H54 (cell line): ENCODE measurements around the gene KRTAP10-2.
"Not testable (repeated sequence)": the region's sequence is repeated elsewhere in the genome, so short reads cannot be mapped to it uniquely, and the experiment has no call there.

Source experiments
- DNase-seq: peaks from one replicate; pipeline ENCODE4 v3.0.0; 2011; ENCODE audit warnings: low spot score, mixed read lengths; ENCODE audit not compliant: insufficient read length
- FAIRE-seq: peaks from 3 replicates; lab custom pipeline; 2011; peaks lifted over from hg19 to GRCh38; lab: Jason Lieb, UNC
- POLR2A ChIP-seq: IDR thresholded peaks from 2 replicates; pipeline ENCODE4 v1.6.1; 2011; ENCODE audit warnings: low read depth, mild to moderate bottlenecking, low read length

KRTAP10-2 gene

DNA sequence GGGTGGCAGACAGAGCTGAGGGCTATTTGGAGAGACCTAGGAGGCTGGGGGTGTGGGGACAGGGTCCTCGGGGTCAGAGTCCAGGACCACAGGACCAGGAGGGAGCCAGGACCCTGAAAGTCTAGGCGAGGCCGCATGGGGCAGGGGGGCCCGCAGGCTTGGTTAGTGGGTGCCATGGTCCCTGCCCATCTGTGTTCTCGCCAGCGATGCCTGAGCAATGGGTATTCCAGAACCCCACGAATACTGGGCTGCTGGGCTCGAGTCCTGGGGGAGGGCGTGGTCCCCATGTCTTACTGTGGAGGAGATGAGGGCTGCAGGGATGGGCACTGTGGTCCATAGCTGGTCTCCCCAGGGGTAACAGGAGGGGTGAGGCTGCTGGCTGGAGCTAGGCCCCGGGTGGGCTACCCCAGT lies 39.0 kb upstream of the KRTAP10-2 start:
- no peak for TF ChIP-seq POLR2A
- DNase-seq (no peak), FAIRE-seq (no peak)

DNA sequence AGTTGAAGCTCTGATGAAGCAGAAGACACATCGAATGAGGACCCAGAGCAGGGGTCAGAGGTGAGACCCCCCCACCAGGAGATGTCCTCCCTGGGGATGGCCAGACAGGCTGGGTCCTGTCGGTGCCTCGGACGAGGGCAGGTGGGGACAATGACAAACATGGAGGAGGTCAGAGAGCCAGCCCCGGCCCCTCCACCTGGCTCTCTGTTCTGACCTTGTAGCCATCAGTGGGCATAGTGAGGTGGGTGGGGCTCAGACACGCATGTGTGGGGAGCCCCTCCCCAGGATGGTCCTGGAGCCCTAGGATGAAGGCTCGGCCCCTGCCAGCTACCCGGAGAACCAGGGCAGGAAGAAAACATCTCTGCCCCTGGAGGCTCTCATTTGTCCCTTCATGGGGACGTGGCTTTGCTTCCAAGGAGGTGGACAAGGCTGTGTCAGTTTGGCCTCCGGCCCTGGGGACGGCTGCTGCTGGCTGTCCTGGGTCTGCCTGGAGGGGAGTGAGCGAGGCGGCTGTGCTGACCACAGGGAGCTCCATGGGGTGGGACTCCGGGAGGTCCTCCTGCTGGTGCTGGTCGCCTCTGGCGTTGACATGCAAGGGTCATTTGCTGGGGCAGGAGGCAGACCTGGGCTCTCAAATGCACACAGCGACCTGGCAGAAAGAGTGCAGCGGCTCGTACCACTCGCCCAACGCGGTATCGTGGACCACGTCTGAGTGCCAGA lies 38.4 kb upstream of the KRTAP10-2 start:
- FAIRE-seq, result no peak
- DNase-seq, result no peak
- TF ChIP-seq POLR2A, result no peak

DNA sequence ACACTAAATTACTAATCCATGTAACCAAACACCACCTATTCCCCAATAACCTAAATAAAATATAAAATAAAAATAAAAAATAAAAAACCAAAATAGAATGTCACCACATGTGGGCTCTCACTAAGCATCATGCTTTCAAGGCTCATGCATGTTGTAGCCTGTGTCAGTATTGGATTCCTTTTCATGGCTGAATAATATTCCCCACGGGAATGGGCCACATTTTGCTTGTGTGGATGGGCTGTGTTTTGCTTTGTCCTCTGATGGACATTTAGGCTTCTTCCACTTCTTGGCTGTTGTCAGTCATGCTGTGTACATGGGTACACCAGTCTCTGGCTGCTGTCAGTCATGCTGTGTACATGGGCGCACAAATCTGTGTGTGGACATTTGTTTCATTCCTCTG lies 37.8 kb upstream of the KRTAP10-2 start:
- DNase-seq (no peak), FAIRE-seq (no peak)
- no peak for TF ChIP-seq POLR2A

DNA sequence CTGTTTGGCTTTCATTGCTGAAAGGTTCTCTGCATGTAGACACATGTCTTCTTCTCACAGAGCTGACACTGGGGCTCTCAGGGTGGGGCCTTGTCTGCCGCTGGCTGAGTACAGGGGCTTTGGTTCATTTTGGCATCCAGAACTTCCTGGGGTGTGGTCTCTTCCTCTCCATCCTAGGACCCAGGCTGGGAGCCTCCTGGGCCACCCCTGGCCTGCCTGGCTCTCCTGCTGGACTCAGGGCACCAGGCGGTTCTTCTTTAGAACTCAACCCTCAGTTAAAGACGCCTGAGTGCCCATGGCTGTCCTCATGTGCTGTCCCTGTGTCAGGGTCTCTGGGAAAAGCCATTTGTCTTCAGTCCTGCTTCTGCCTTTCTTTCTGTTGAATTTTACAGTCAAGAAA lies 34.6 kb upstream of the KRTAP10-2 start:
- no peak for DNase-seq
- FAIRE-seq, result no peak

DNA sequence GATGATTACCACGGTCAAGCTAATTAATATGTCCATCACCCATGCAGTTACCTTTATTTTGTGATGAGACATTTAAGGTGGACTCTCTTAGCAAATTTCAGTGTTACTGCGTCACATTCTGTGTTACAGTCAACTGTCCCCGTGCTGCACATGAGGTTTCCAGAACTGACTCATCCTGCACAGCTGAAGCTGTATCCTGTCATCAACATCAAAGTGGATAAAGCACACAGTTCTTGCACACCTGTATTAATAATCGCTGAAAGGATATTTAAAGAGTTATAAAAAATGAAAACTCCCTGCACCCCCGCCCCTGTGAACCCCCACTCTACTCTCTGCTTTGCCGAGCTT lies 32.5 kb upstream of the KRTAP10-2 start:
- no peak for TF ChIP-seq POLR2A
- FAIRE-seq, result no peak
- no peak for DNase-seq

More for the DNA sequence above, 34.6 kb upstream of the KRTAP10-2 start:
- no peak for TF ChIP-seq POLR2A

DNA sequence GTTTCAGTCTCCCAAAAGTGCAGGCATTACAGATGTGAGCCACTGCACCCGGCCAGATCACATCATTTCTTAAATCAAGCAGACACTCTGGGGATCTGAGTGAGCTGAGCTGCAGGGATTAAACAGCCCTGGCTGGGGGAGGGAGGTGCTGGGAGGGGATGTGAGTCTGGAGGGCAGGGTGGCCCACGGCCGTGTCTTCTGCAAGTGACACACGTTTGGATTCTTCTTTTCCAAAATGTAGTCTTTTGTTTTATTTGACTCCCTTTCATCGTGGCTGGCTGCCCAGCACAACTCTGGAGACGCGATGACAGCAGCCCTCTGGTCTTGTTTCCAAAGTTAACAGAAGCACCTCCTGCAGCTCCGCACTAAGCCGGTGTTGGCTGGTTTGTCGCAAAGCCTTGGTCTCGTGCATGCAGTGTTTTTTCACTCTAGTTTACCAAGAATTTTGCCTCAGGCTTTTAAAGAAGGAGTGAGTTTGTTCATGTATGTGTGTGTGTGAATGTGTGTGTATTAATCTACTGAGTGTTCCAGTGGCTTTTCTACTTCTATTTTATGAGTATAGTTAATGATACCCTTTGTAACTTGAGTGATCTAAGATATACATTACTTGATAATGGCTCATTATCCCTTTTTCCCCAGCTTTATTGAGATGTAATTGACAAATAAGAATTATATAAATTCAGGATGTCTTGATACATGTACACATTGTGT lies 31.9 kb upstream of the KRTAP10-2 start:
- no peak for TF ChIP-seq POLR2A
- FAIRE-seq, result no peak
- no peak for DNase-seq

DNA sequence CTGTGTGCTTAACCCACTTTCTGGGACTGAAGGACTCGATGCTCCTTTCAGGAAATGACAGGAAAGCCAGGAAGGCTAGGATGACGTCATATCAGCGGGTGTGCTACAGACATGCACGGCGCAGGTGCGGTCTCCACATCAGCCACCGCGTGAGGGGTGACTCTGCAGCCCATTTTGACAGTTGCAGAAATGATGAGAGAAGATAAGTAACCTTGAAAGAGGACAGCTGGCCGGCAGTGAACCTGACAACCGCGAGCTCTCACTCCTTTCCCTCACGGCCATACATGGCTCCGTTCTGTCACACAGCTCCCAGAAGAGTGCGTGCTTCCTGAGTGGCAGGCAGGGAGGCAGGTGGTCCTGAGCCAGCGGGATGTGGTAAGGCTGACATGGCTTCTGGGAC lies 30.8 kb upstream of the KRTAP10-2 start:
- DNase-seq, result no peak
- no peak for TF ChIP-seq POLR2A
- no peak for FAIRE-seq

DNA sequence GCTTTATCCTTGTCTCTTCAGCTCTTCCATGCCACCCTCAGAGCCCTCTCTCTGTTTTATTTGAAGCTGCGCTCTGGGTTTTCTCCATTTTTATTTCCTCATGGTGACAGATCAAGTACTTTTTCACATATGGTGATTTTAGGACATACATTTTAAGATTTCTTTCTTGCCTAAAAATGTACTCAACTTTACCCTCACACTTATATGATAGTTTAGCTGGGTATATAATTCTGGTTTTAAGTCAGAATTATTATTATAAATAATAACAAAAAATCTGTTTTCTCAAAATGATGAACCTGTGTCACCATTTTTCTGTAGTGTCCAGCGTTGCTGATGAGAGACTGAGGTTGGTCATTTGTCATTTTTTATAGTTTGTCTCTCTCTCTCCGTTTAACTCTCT lies 29.9 kb upstream of the KRTAP10-2 start:
- DNase-seq (no peak), FAIRE-seq (no peak)
- TF ChIP-seq POLR2A, result no peak

DNA sequence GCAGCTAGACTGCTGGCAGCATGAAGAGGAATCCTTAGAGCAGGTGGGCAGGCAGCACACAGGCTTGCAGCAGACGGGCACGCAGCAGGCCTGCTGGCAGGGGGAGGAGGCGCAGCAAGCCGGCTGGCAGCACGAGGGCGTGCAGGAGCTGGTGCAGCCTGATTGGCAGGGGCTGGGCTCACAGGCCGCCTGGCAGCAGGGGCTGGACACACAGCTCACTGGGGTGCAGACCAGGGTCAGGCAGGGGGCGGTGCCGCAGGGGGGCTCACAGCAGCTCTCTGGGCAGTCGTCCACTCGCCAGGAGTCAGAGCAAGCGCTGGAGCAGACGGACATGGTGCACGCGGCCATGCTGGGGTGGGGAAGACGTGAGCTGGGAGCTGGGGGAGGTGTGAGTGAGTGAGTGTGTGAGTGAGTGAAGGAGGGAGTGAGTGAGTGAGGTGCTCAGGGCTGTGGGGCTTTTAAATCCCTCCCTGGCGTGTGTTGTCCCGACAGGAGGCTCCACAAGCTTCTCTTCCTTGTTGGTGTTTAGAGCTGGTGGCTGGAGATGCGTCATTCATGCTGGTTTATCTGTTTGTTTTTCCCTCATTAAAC lies 29.0 kb upstream of the KRTAP10-2 start, which contains the start of gene KRTAP10-5:
Gene KRTAP10-5, minus strand, starts transcription at position 374 of the 591 bp plus-strand sequence. Its CDS starts 26 bp downstream, at position 348.
- not testable (repeated sequence) for DNase-seq, FAIRE-seq

DNA sequence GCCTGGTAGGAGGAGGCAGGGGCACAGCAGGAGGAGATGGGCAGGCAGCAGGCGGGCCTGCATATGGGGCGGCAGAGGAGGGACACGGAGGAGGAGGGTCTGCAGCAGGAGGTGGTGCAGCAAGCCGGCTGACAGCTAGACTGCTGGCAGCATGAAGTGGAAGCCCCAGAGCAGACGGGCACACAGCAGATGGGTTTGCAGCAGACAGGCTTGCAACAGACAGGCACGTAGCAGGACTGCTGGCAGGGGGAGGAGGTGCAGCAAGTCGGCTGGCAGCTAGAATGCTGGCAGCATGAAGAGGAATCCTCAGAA lies 28.5 kb upstream of the KRTAP10-2 start:
- no peak for FAIRE-seq
- no peak for DNase-seq
- TF ChIP-seq POLR2A, result no peak

DNA sequence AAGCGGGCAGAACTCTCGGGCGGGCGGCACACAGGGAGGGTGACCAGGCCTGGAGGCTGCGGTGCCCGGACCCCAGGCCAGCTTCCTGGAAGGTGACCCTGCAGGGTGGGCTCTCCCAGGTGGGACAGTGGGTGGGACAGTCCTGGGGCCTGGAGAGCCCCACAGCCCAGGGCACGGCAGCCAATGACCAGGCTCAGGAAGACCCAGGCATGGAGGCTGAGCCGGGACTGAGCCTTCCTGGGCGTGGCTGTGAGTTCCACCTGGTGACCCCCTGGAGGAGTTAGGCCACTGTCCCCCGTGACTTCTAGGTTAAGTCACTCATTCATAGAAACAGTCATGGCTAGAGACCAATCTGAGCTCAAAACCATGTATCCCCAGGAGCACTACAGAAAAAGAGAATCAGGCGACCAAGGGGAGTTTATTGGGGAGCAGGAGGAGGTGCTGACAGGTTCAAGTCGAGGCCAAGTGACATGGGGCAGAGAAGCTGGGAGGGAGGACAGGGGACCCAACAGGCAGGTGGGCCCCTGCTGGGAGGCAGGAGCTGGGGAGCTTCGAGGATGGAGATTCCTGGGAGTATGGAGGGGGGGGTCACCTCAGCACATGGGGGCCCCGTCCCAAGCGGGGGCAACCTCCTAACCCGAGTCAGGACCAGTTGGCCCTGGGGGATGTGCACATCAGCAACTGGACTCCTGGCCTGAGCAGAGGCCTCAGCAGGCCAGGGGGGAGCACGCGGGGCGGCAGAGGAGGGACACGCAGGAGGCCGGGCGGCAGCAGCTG lies 27.9 kb upstream of the KRTAP10-2 start:
- FAIRE-seq (no peak), DNase-seq (no peak)
- no peak for TF ChIP-seq POLR2A

DNA sequence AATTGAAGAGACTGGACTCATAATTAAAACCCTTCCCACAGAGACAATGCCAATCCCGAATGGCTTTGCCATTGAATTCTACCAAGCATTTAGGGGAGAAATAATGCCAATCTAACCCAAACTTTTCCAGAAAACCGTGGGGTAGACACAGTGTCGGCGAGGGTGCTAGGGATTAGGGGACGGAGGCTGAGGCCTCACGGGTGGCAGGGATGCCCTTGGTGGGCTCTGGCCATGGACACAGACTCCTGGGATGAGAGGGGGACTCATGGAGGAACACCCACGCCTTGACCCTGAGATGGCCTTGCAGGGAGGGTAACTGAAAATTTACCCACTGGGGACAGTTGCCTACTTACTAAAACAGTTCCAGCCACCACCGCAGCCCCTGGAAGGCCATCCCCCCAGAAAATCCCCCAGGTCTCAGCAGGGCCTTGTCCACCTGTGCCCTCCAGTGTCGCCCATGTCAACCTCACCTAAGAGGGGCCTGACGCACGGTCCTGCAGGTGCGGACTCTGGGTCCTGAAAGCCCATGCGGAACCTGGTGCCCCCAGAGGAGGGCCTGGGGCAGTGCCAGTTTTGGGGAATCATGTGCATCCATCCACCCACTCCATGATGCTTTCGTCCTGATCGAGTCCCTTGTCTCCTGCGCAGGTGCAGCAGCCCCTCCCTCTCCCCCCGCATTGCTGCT lies 27.2 kb upstream of the KRTAP10-2 start:
- FAIRE-seq (no peak), DNase-seq (no peak)
- no peak for TF ChIP-seq POLR2A

DNA sequence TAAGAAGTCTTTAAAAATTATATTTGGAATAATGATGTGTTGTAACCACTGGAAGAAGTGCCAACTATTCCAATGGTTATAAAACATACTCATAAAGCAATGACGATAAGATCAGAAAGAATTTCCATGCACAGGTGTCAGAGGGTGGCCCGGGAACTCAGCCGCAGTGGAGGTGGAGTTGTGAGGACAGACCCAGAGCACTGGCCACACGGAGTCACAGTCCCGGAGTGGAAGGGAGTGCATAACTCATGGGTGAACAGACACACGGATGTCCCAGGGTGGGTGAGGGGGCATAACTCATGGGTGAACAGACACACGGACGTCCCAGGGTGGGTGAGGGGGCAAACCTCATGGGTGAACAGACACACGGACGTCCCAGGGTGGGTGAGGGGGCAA lies 24.7 kb upstream of the KRTAP10-2 start:
- no peak for TF ChIP-seq POLR2A
- DNase-seq (no peak), FAIRE-seq (no peak)
